Mesothelial cell of epicardium (in vitro differentiated cells): ENCODE data around the gene ACOX1. TPM values are rescaled to one million over a fixed set of nuclear protein-coding genes. Genes with fewer than 3 reads are reported as not detected.

Experiments used
- DNase-seq, 2 experiments: peaks; one replicate each; pipeline ENCODE4 v3.0.0; 2021; ENCODE audit warnings: low spot score in 2 of 2; ENCODE audit not compliant: unreplicated experiment in 2 of 2
- H3K27ac Mint-ChIP-seq: 2 replicates; pipeline ENCODE4 v1.8.0; 2021; ENCODE audit warnings: mixed read lengths
- H3K27me3 Mint-ChIP-seq: 2 replicates; pipeline ENCODE4 v1.8.0; 2021; ENCODE audit warnings: low read depth, mixed read lengths
- H3K36me3 Mint-ChIP-seq: 2 replicates; pipeline ENCODE4 v1.8.0; 2021; ENCODE audit warnings: mixed read lengths
- H3K4me1 Mint-ChIP-seq: 2 replicates; pipeline ENCODE4 v1.8.0; 2021; ENCODE audit warnings: mixed read lengths
- H3K4me3 Mint-ChIP-seq: 2 replicates; pipeline ENCODE4 v1.8.0; 2021; ENCODE audit warnings: mild to moderate bottlenecking, moderate library complexity, mixed read lengths
- H3K9me3 Mint-ChIP-seq: 2 replicates; pipeline ENCODE4 v1.8.0; 2021; ENCODE audit warnings: mixed read lengths
- CTCF ChIP-seq: fragments of 200-600 bp; sonication (generic); IDR thresholded peaks from one replicate; pipeline ENCODE4 v1.5.0; 2021; ENCODE audit warnings: antibody characterized with exemption; ENCODE audit not compliant: unreplicated experiment
- total RNA-seq: library from RNA; stranded (reverse); gene quantifications from 3 replicates; pipeline ENCODE4 v1.2.1, GENCODE V29; 2021

Gene ACOX1
- total RNA-seq, 1 donor from 2014 or later: 57.5 TPM

- Mint-ChIP-seq H3K27ac (peak overlapping the region; percentile 61), H3K4me3 (peak overlapping the region; percentile 22)
- TF ChIP-seq CTCF: no peak
Measured at GRCh38 chr17:75906143-75906884, 72.7 kb downstream of the ACOX1 start.

GRCh38 chr17:75904749-75905521 is 74.0 kb downstream of the ACOX1 start, which contains the start of gene MRPL38:
TSS of gene MRPL38 (minus strand) at chr17:75904884. CDS start at chr17:75904875, 9 bp downstream.
- H3K4me3 Mint-ChIP-seq: peak within 1 kb of the TSS; percentile 91
- no peaks in the 10 kb centered on the region for H3K27me3 Mint-ChIP-seq
- H3K27ac Mint-ChIP-seq: peak within 1 kb of the TSS; percentile 94
- TF ChIP-seq CTCF: peak; percentile 100
- peaks cover 3% of the 10 kb centered on the region for H3K36me3 Mint-ChIP-seq
- H3K4me1 Mint-ChIP-seq: peaks cover 11% of the 10 kb centered on the region
- no peaks in the 10 kb centered on the region for H3K9me3 Mint-ChIP-seq
- DNase-seq: peak; percentile 94 to 97

More at GRCh38 chr17:75906143-75906884, 72.7 kb downstream of the ACOX1 start:
- Mint-ChIP-seq H3K27me3 (no peaks in the 10 kb centered on the region), H3K9me3 (no peaks in the 10 kb centered on the region), H3K4me1 (peaks cover 21% of the 10 kb centered on the region), H3K36me3 (no peaks in the 10 kb centered on the region)
- no peak for DNase-seq

GRCh38 chr17:75902406-75902805 is 76.6 kb downstream of the ACOX1 start:
- H3K27me3 Mint-ChIP-seq: no peaks in the 10 kb centered on the region

GRCh38 chr17:75901727-75902126 is 77.2 kb downstream of the ACOX1 start:
- H3K4me3 Mint-ChIP-seq: no peak overlapping the region
- no peak for DNase-seq
- H3K4me1 Mint-ChIP-seq: peaks cover 8% of the 10 kb centered on the region
- TF ChIP-seq CTCF: no peak
- H3K27me3 Mint-ChIP-seq: no peaks in the 10 kb centered on the region
- no peak overlapping the region for H3K27ac Mint-ChIP-seq
- H3K9me3 Mint-ChIP-seq: no peaks in the 10 kb centered on the region
- H3K36me3 Mint-ChIP-seq: peaks cover 9% of the 10 kb centered on the region

More at GRCh38 chr17:75902406-75902805, 76.6 kb downstream of the ACOX1 start:
- Mint-ChIP-seq H3K4me1 (peaks cover 7% of the 10 kb centered on the region), H3K36me3 (peaks cover 9% of the 10 kb centered on the region), H3K9me3 (no peaks in the 10 kb centered on the region), H3K4me3 (no peak overlapping the region), H3K27ac (no peak overlapping the region)
- DNase-seq: no peak
- no peak for TF ChIP-seq CTCF

DNA sequence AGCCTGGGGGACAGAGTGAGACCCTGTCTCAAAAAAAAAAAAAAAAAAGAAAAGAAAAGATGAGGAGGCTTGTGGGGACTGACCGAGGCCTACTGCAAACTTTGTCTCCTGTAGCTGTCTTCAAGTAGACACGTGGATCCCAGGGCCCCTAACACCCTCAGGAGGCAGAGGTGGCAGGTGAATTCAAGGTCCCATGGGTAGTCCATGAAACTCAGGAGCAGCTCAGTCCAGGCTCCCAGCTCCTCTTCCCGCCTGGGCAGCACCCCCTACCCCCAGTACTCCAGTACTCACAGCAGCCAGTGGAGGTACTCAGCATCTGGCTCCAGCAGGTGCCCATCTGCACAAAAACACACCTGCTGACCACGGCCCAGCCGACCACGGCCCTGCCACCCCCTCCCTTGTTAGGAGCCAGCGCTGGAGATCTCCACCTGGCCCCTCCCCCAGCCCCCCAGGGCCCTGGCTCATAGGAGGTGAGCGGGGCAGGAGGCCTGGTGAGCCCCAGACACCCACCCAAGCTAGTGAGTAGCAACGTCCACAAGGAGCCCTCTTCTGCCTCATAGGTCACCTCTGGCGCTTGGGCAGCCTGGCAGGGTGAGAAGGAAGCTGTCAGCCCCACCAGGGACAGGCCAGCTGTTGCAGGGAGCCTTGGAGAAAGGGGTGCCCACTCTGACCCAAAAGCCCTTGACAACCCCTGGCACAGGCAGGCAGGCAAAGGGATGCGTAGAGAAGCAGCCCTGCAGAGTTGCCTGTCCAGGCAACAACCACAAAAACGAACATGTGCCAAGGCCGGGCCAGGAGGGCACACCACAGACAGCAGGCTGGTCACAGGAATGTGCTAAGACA is 78.1 kb downstream of the ACOX1 start:
- Mint-ChIP-seq H3K4me1 (peaks cover 9% of the 10 kb centered on the region), H3K36me3 (peaks cover 9% of the 10 kb centered on the region), H3K9me3 (no peaks in the 10 kb centered on the region), H3K4me3 (no peak overlapping the region), H3K27me3 (no peaks in the 10 kb centered on the region), H3K27ac (no peak overlapping the region)
- no peak for DNase-seq
- TF ChIP-seq CTCF: no peak
